GM23338 (cell line): Measurements from ENCODE around the gene SPECC1. TPM values are rescaled to one million over a fixed set of nuclear protein-coding genes. Genes with fewer than 3 reads are reported as not detected.

Source experiments
- ATAC-seq: fragments of 200-7000 bp; cut with Tn5 transposase; 3 replicates; pipeline ENCODE4 v1.9.1; 2020
- DNase-seq: peaks from one replicate; pipeline ENCODE4 v3.0.0-alpha.2; 2015; ENCODE audit warnings: low spot score
- H2AFZ ChIP-seq: fragments of 200-600 bp; sonication (generic); 2 replicates; pipeline ENCODE4 v1.8.0; 2016; ENCODE audit warnings: antibody characterized with exemption, mild to moderate bottlenecking, moderate library complexity
- H3F3A ChIP-seq: fragments of 200-600 bp; sonication (generic); replicated peaks from 2 replicates; pipeline ENCODE4 v1.8.0; 2017; ENCODE audit warnings: antibody characterized with exemption, mixed run types, low read depth
- H3K27ac ChIP-seq: fragments of 200-600 bp; sonication (generic); 2 replicates; pipeline ENCODE4 v1.6.1; 2016; ENCODE audit warnings: low read depth
- H3K27me3 ChIP-seq: fragments of 200-600 bp; sonication (generic); 2 replicates; pipeline ENCODE4 v1.8.0; 2016; ENCODE audit warnings: mild to moderate bottlenecking, mixed run types, moderate library complexity; ENCODE audit not compliant: insufficient read depth
- H3K36me3 ChIP-seq: fragments of 200-600 bp; sonication (generic); 2 replicates; pipeline ENCODE4 v1.8.0; 2016; ENCODE audit warnings: mild to moderate bottlenecking; ENCODE audit not compliant: insufficient read depth
- H3K4me1 ChIP-seq: fragments of 200-600 bp; sonication (generic); 2 replicates; pipeline ENCODE4 v1.8.0; 2016; ENCODE audit warnings: mild to moderate bottlenecking, moderate library complexity; ENCODE audit not compliant: insufficient read depth
- H3K4me2 ChIP-seq: fragments of 200-600 bp; sonication (generic); 2 replicates; pipeline ENCODE4 v1.7.1; 2017; ENCODE audit warnings: mixed run types
- H3K4me3 ChIP-seq: fragments of 200-600 bp; sonication (generic); 2 replicates; pipeline ENCODE4 v1.6.1; 2016; ENCODE audit warnings: mixed run types
- H3K79me2 ChIP-seq: fragments of 200-600 bp; sonication (generic); replicated peaks from 2 replicates; pipeline ENCODE4 v1.8.0; 2017; ENCODE audit warnings: mild to moderate bottlenecking; ENCODE audit not compliant: insufficient read depth
- H3K9me2 ChIP-seq: fragments of 200-600 bp; sonication (generic); 2 replicates; pipeline ENCODE4 v1.8.0; 2017; ENCODE audit not compliant: insufficient read depth
- H4K20me1 ChIP-seq: fragments of 200-600 bp; sonication (generic); replicated peaks from 2 replicates; pipeline ENCODE4 v1.8.0; 2017; ENCODE audit warnings: mild to moderate bottlenecking; ENCODE audit not compliant: insufficient read depth
- H3K27ac Mint-ChIP-seq: 2 replicates; pipeline ENCODE4 v1.8.0; 2020; ENCODE audit warnings: inconsistent platforms, mild to moderate bottlenecking, moderate library complexity, mixed read lengths
- H3K27me3 Mint-ChIP-seq: 3 replicates; pipeline ENCODE4 v1.8.0; 2022; ENCODE audit warnings: low read depth, mild to moderate bottlenecking, moderate library complexity, mixed read lengths, inconsistent platforms; ENCODE audit not compliant: insufficient read depth, poor library complexity
- H3K36me3 Mint-ChIP-seq: 3 replicates; pipeline ENCODE4 v1.8.0; 2021; ENCODE audit warnings: low read depth, mild to moderate bottlenecking, inconsistent platforms, moderate library complexity, mixed read lengths
- H3K4me1 Mint-ChIP-seq: 3 replicates; pipeline ENCODE4 v1.8.0; 2020; ENCODE audit warnings: mild to moderate bottlenecking, inconsistent platforms, mixed read lengths
- H3K4me3 Mint-ChIP-seq: 3 replicates; pipeline ENCODE4 v1.8.0; 2021; ENCODE audit warnings: moderate library complexity, mild to moderate bottlenecking, inconsistent platforms, mixed read lengths
- H3K9me3 Mint-ChIP-seq: 3 replicates; pipeline ENCODE4 v1.8.0; 2020; ENCODE audit warnings: moderate library complexity, mild to moderate bottlenecking, inconsistent platforms, mixed read lengths
- CREB1 ChIP-seq: fragments of 250-450 bp; sonication (Bioruptor Pico); IDR thresholded peaks from 2 replicates; pipeline ENCODE4 v1.5.0; 2020; ENCODE audit warnings: low read depth, mild to moderate bottlenecking, moderate library complexity
- EZH2 ChIP-seq: fragments of 200-600 bp; sonication (generic); IDR thresholded peaks from one replicate; pipeline ENCODE4 v1.8.0; 2017; ENCODE audit warnings: antibody characterized with exemption, mild to moderate bottlenecking, low read depth; ENCODE audit not compliant: unreplicated experiment
- EZH2phosphoT487 ChIP-seq: fragments of 200-600 bp; sonication (generic); IDR thresholded peaks from one replicate; pipeline ENCODE4 v1.8.1; 2018; ENCODE audit warnings: antibody characterized with exemption; ENCODE audit not compliant: unreplicated experiment
- NANOG ChIP-seq: IDR thresholded peaks from 2 replicates; pipeline ENCODE4 v1.6.1; 2016; ENCODE audit warnings: antibody characterized with exemption, borderline replicate concordance
- POLR2AphosphoS5 ChIP-seq: IDR thresholded peaks from 2 replicates; pipeline ENCODE4 v1.6.1; 2016; ENCODE audit warnings: antibody characterized with exemption, low read depth
- ZNF114 ChIP-seq: fragments of 250-450 bp; sonication (Bioruptor Pico); IDR thresholded peaks from 2 replicates; pipeline ENCODE4 v1.5.0; 2020; ENCODE audit warnings: mild to moderate bottlenecking, moderate library complexity
- ZNF331 ChIP-seq: fragments of 250-450 bp; sonication (Bioruptor Pico); IDR thresholded peaks from 2 replicates; pipeline ENCODE4 v1.5.0; 2020; ENCODE audit warnings: low read depth, mild to moderate bottlenecking, moderate library complexity
- polyA plus RNA-seq: library from polyadenylated mRNA; unstranded; fragments of >200 nt; fragmentation: Nextera tagmentation; extraction: Ambion mirVana; gene quantifications from 2 replicates; pipeline ENCODE4 v1.2.1, GENCODE V29; 2016
- total RNA-seq: library from RNA; depleted of rRNA; stranded (reverse); fragments of >200 nt; shearing (Covaris generic); gene quantifications from 2 replicates; pipeline ENCODE4 v1.2.3, GENCODE V29; 2014
- TF ChIP-seq, protein P1 (sequence below): IDR thresholded peaks from one replicate; pipeline ENCODE4 v1.6.1; 2018; ENCODE audit warnings: antibody characterized with exemption; ENCODE audit not compliant: unreplicated experiment

Gene SPECC1
- total and polyA plus RNA-seq, 2 experiments from 2014 or later, result 42.6 to 101 TPM

- Histone ChIP-seq H3K27me3 (no peaks in the 10 kb centered on the region), H3K79me2 (no peaks in the 10 kb centered on the region), H3K36me3 (no peaks in the 10 kb centered on the region), H3K27ac (no peak overlapping the region), H3F3A (no peaks in the 10 kb centered on the region), H3K9me2 (no peaks in the 10 kb centered on the region), H3K4me1 (peaks cover 7% of the 10 kb centered on the region; the same call in 1 of the 2 replicates), H3K4me3 (no peak overlapping the region), H3K4me2 (peak overlapping the region; percentile 34; the same call in 1 of the 2 replicates), H4K20me1 (no peaks in the 10 kb centered on the region), H2AFZ (0 out of 2 replicates have a peak overlapping the region, but pooled peaks have one; percentile 61)
- H3K4me1 Mint-ChIP-seq, result peaks cover 14% of the 10 kb centered on the region
- DNase-seq, result peak; percentile 40
- no peaks in the 10 kb centered on the region for H3K36me3 Mint-ChIP-seq
- H3K9me3 Mint-ChIP-seq, result no peaks in the 10 kb centered on the region
- H3K27me3 Mint-ChIP-seq, result no peaks in the 10 kb centered on the region
- no peak overlapping the region for H3K4me3 Mint-ChIP-seq
- peak; percentile 85 for ATAC-seq
- H3K27ac Mint-ChIP-seq, result no peak overlapping the region
- TF ChIP-seq, protein P1, sequence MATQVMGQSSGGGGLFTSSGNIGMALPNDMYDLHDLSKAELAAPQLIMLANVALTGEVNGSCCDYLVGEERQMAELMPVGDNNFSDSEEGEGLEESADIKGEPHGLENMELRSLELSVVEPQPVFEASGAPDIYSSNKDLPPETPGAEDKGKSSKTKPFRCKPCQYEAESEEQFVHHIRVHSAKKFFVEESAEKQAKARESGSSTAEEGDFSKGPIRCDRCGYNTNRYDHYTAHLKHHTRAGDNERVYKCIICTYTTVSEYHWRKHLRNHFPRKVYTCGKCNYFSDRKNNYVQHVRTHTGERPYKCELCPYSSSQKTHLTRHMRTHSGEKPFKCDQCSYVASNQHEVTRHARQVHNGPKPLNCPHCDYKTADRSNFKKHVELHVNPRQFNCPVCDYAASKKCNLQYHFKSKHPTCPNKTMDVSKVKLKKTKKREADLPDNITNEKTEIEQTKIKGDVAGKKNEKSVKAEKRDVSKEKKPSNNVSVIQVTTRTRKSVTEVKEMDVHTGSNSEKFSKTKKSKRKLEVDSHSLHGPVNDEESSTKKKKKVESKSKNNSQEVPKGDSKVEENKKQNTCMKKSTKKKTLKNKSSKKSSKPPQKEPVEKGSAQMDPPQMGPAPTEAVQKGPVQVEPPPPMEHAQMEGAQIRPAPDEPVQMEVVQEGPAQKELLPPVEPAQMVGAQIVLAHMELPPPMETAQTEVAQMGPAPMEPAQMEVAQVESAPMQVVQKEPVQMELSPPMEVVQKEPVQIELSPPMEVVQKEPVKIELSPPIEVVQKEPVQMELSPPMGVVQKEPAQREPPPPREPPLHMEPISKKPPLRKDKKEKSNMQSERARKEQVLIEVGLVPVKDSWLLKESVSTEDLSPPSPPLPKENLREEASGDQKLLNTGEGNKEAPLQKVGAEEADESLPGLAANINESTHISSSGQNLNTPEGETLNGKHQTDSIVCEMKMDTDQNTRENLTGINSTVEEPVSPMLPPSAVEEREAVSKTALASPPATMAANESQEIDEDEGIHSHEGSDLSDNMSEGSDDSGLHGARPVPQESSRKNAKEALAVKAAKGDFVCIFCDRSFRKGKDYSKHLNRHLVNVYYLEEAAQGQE, result no peak
- TF ChIP-seq EZH2 (no peak), POLR2AphosphoS5 (no peak), EZH2phosphoT487 (no peak), CREB1 (CRISPR knock-in tag) (no peak)
These were observed 64.2 kb downstream of the SPECC1 start for GRCh38 chr17:20073055-20073979.

DNA sequence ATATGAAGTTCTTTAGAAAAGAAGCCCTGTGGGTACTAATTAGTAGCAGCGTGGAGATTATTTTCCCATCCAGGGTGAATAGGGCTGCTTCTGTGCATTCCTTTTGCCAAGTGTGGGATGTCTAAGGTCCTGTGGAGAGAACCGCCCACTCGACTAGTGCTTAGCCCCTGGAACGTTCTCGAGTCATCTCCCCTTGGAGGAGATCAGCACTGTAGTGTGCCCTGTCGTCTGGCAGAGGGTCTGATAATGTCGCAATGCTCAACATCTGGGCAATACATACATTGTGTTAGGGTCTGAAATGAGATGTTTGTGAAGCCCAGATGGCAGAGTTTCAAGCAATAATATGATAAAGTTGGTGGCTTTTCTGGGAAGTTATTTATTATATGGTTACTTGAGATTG is 64.8 kb downstream of the SPECC1 start:
- Mint-ChIP-seq H3K27me3 (no peaks in the 10 kb centered on the region), H3K9me3 (no peaks in the 10 kb centered on the region), H3K4me3 (no peak overlapping the region), H3K27ac (no peak overlapping the region), H3K36me3 (no peaks in the 10 kb centered on the region), H3K4me1 (peaks cover 14% of the 10 kb centered on the region)
- Histone ChIP-seq H3K4me2 (no peak overlapping the region), H2AFZ (no peak overlapping the region), H3K9me2 (no peaks in the 10 kb centered on the region), H3F3A (no peaks in the 10 kb centered on the region), H3K4me3 (no peak overlapping the region), H3K4me1 (peaks cover 7% of the 10 kb centered on the region; the same call in 1 of the 2 replicates), H3K36me3 (no peaks in the 10 kb centered on the region), H3K27ac (no peak overlapping the region), H4K20me1 (no peaks in the 10 kb centered on the region), H3K79me2 (no peaks in the 10 kb centered on the region), H3K27me3 (no peaks in the 10 kb centered on the region)
- ATAC-seq (no peak; the same call in 2 of the 3 replicates), DNase-seq (no peak)
- TF ChIP-seq CREB1 (CRISPR knock-in tag), result no peak
- no peak for TF ChIP-seq ZNF114 (CRISPR knock-in tag)
- TF ChIP-seq EZH2phosphoT487, result no peak
- TF ChIP-seq NANOG, result no peak
- no peak for TF ChIP-seq POLR2AphosphoS5
- TF ChIP-seq, protein P1, result no peak
- no peak for TF ChIP-seq ZNF331
- no peak for TF ChIP-seq EZH2
